Natural killer cell (primary cell): Measurements from ENCODE around the gene PIK3CB. TPM values are rescaled to one million over a fixed set of nuclear protein-coding genes. Genes with fewer than 3 reads are reported as not detected.
"Not testable (repeated sequence)": the region's sequence is repeated elsewhere in the genome, so short reads cannot be mapped to it uniquely, and the experiment has no call there.

Source experiments
- ATAC-seq, 3 donors: fragments of 150-1000 bp in 2 of 3; fragments of 200-7000 bp in 1 of 3; cut with Tn5 transposase; 1 replicate in 1 of 3; 2 replicates in 2 of 3; pipeline ENCODE4 v1.10.0; 2021; ENCODE audit warnings: mild to moderate bottlenecking in 2 of 3, moderate library complexity in 2 of 3
- DNase-seq, 2 donors: peaks; one replicate each; pipeline versions ENCODE4 v3.0.0 to v3.0.0-alpha.2; 2013 to 2021; ENCODE audit warnings: mixed read lengths in 1 of 2
- H3K27ac ChIP-seq: one replicate; pipeline ENCODE4 v1.5.1; 2013; ENCODE audit warnings: mild to moderate bottlenecking, low read length
- H3K27me3 ChIP-seq: one replicate; pipeline ENCODE4 v1.6.1; 2013; ENCODE audit warnings: low read length; ENCODE audit not compliant: control insufficient read depth, insufficient read depth
- H3K36me3 ChIP-seq: one replicate; pipeline ENCODE4 v1.6.1; 2013; ENCODE audit warnings: low read length; ENCODE audit not compliant: control insufficient read depth, insufficient read depth
- H3K4me1 ChIP-seq: one replicate; pipeline ENCODE4 v1.6.1; 2013; ENCODE audit warnings: low read length; ENCODE audit not compliant: control insufficient read depth, insufficient read depth
- H3K4me3 ChIP-seq: one replicate; pipeline ENCODE4 v1.5.1; 2013; ENCODE audit warnings: low read length
- H3K9me3 ChIP-seq: one replicate; pipeline ENCODE4 v1.6.1; 2013; ENCODE audit warnings: low read length; ENCODE audit not compliant: control insufficient read depth, insufficient read depth
- H3K27ac Mint-ChIP-seq, 2 donors: one replicate each; pipeline ENCODE4 v1.8.0; 2022; ENCODE audit warnings: mild to moderate bottlenecking in 2 of 2, mixed read lengths in 2 of 2, moderate library complexity in 1 of 2
- H3K27me3 Mint-ChIP-seq, 2 donors: one replicate each; pipeline ENCODE4 v1.8.0; 2022; ENCODE audit warnings: low read depth in 2 of 2, mixed read lengths in 2 of 2
- H3K36me3 Mint-ChIP-seq: one replicate; pipeline ENCODE4 v1.8.0; 2022; ENCODE audit warnings: mixed read lengths
- H3K4me1 Mint-ChIP-seq, 2 donors: one replicate each; pipeline ENCODE4 v1.8.0; 2022; ENCODE audit warnings: mixed read lengths in 2 of 2
- H3K4me3 Mint-ChIP-seq: one replicate; pipeline ENCODE4 v1.8.0; 2022; ENCODE audit warnings: mild to moderate bottlenecking, moderate library complexity, mixed read lengths
- H3K9me3 Mint-ChIP-seq, 2 donors: one replicate each; pipeline ENCODE4 v1.8.0; 2022; ENCODE audit warnings: mixed read lengths in 2 of 2
- WGBS: methylation state at CpG from one replicate; pipeline ENCODE4 v1.1.7; 2013; ENCODE audit warnings: missing lambda C conversion rate; ENCODE audit not compliant: insufficient coverage; 5-methylcytosine and 5-hydroxymethylcytosine counted together
- intact Hi-C: fragments of 100-400 bp; cut with micrococcal nuclease; formaldehyde crosslinking; loops from one replicate; pipeline ENCODE4 v1.14.2; 2022
- total RNA-seq, 4 donors: library from RNA; stranded (reverse); fragments of 120-200 nt in 1 of 4; gene quantifications; one replicate each; pipeline versions ENCODE4 v1.2.3 to v1.2.4, GENCODE V29; 2013 to 2022
- TF ChIP-seq, protein P1 (sequence below): fragments of 200-600 bp; IDR thresholded peaks from one replicate; pipeline ENCODE4 v1.8.0; 2022; ENCODE audit warnings: antibody characterized with exemption

The PIK3CB gene
- total RNA-seq, 3 donors from 2014 or later (not counting 1 experiment from before 2014, with no cell fraction given): 13.2 to 20.2 (median 18.0) TPM

DNA sequence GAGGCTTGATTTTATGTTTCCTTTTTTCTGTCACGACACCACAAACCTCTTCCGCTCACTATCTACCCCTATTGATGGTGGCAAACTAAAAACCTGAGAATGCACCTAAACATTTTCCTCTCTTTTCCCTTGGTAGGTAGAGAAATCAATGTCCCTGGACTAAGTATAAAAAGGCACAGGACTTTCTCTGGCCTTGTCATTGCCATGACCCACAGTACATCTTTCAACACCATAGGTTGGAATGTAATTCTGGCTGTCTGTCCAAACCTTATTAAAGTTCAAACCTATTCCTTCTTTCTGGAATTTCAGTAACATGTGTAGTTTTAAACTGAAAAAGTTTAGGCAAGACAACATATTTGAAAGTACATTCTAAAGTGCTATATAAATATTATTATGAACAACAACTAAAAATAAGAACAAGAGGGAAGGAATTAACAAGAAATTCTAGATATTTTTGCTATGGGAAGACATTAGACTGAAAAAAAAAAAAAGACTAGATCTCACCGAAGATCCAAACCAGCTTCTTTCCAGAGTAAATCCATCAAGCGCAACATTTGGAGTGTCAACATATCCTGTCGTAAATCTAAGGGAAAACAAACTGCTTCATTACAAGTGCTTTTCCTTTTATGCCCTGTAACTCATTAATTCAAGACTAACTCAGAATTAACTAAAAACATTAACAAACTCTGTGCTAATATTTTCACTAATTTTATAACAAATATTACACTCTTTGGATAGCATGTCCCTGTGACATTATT is 153.1 kb downstream of the PIK3CB start:
- H3K4me1 Mint-ChIP-seq: peaks cover 2% of the 10 kb centered on the region in 2 donors
- TF ChIP-seq, protein P1, sequence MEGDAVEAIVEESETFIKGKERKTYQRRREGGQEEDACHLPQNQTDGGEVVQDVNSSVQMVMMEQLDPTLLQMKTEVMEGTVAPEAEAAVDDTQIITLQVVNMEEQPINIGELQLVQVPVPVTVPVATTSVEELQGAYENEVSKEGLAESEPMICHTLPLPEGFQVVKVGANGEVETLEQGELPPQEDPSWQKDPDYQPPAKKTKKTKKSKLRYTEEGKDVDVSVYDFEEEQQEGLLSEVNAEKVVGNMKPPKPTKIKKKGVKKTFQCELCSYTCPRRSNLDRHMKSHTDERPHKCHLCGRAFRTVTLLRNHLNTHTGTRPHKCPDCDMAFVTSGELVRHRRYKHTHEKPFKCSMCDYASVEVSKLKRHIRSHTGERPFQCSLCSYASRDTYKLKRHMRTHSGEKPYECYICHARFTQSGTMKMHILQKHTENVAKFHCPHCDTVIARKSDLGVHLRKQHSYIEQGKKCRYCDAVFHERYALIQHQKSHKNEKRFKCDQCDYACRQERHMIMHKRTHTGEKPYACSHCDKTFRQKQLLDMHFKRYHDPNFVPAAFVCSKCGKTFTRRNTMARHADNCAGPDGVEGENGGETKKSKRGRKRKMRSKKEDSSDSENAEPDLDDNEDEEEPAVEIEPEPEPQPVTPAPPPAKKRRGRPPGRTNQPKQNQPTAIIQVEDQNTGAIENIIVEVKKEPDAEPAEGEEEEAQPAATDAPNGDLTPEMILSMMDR: no peak
- ATAC-seq (no peak), DNase-seq (no peak)
- H3K27me3 ChIP-seq: no peaks in the 10 kb centered on the region
- no peaks in the 10 kb centered on the region for H3K9me3 Mint-ChIP-seq
- no peak overlapping the region for H3K4me3 ChIP-seq
- no peak overlapping the region for H3K4me3 Mint-ChIP-seq
- H3K27ac ChIP-seq: no peak overlapping the region
- WGBS: 74% methylated on average over 4 of the region's 5 CpGs
- peaks cover 5% of the 10 kb centered on the region for H3K36me3 ChIP-seq
- H3K27me3 Mint-ChIP-seq: no peaks in the 10 kb centered on the region
- H3K9me3 ChIP-seq: no peaks in the 10 kb centered on the region
- intact Hi-C loops: no loop called here
- no peaks in the 10 kb centered on the region for H3K36me3 Mint-ChIP-seq
- H3K27ac Mint-ChIP-seq: no peak overlapping the region
- H3K4me1 ChIP-seq: peaks cover 3% of the 10 kb centered on the region

DNA sequence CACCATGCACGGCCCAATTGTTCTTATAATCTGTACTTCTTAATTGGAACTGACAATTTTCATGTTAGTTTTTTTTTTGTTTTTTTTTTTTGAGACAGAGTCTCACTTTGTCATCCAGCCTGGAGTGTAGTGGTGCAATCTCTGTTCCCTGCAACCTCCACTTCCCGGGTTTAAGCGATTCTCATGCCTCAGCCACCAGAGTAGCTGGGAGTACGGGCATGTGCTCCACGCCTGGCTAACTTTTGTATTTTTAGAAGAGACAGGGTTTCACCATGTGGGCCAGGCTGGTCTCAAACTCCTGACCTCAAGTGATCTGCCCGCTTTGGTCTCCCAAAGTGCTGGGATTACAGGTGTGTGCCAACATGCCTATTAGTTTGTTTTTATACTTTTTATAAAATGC is 153.8 kb downstream of the PIK3CB start:
- H3K27me3 ChIP-seq, H3K27me3 Mint-ChIP-seq, H3K36me3 ChIP-seq, H3K9me3 ChIP-seq, H3K4me1 ChIP-seq, H3K4me1 Mint-ChIP-seq, H3K27ac ChIP-seq, H3K27ac Mint-ChIP-seq, H3K36me3 Mint-ChIP-seq, H3K4me3 Mint-ChIP-seq, DNase-seq, ATAC-seq, intact Hi-C loops, H3K4me3 ChIP-seq, H3K9me3 Mint-ChIP-seq: not testable (repeated sequence)
- WGBS: 90% methylated on average over 5 of the region's 6 CpGs

DNA sequence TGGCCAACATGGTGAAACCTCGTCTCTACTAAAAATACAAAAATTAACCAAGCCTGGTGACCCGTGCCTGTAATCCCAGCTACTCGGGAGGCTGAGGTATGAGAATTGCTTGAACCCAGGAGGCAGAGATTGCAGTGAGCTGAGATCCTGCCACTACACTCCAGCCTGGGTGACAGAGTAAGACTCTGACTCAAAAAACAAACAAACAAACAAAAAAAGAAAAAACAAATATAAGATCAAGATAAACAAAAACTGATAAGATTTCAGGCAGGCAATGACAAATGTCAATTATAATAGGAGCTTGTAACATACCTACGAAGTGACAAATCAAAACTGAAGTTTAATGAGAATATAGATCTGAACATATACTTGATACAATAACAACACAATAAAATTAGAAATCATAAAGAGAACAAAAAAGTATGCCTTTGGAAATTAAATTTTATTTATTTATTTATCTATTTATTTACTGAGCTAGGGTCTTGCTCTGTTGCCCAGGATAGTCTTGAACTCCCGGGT is 155.8 kb downstream of the PIK3CB start:
- WGBS: 90% methylated on average over 4 of the region's 5 CpGs
- H3K36me3 Mint-ChIP-seq: peaks cover 18% of the 10 kb centered on the region
- ATAC-seq: no peak

DNA sequence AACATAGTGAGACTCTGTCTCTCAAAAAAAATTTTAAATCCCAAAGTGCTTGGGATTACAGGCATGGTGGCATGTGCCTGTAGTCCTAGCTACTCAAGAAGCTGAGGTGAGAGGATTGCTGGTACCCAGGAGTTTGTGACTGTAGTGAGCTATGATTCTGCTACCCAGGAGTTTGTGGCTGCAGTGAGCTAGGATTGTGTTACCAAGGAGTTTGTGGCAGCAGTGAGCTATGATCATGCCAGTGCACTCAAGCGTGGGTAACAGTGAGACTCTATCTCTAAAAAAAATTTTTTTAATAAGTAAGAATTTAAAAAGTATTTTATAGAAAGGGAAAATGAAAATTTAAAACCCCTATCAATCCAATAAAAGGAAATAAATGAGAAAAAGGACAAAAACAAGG is 156.6 kb downstream of the PIK3CB start:
- H3K36me3 ChIP-seq: peaks cover 5% of the 10 kb centered on the region
- TF ChIP-seq, protein P1: no peak
- DNase-seq: no peak
- H3K4me3 ChIP-seq: no peak overlapping the region
- Mint-ChIP-seq H3K4me1 (no peaks in the 10 kb centered on the region), H3K9me3 (peaks cover 2 to 8% of the 10 kb centered on the region in 2 donors), H3K36me3 (peaks cover 18% of the 10 kb centered on the region), H3K27ac (no peak overlapping the region), H3K27me3 (no peaks in the 10 kb centered on the region), H3K4me3 (no peak overlapping the region)
- WGBS: no CpG with 5 or more reads among the region's 1 CpG
- no peaks in the 10 kb centered on the region for H3K4me1 ChIP-seq
- H3K27ac ChIP-seq: no peak overlapping the region
- intact Hi-C loops: no loop called here
- ATAC-seq: no peak
- H3K27me3 ChIP-seq: no peaks in the 10 kb centered on the region
- peaks cover 3% of the 10 kb centered on the region for H3K9me3 ChIP-seq

More for the DNA sequence above, 155.8 kb downstream of the PIK3CB start:
- Mint-ChIP-seq H3K4me1 (no peaks in the 10 kb centered on the region), H3K4me3 (no peak overlapping the region), H3K27ac (no peak overlapping the region), H3K9me3 (peaks cover 2 to 8% of the 10 kb centered on the region in 2 donors), H3K27me3 (no peaks in the 10 kb centered on the region)
- H3K27me3 ChIP-seq: no peaks in the 10 kb centered on the region
- H3K4me1 ChIP-seq: no peaks in the 10 kb centered on the region
- no peak overlapping the region for H3K4me3 ChIP-seq
- TF ChIP-seq, protein P1: no peak
- no peak overlapping the region for H3K27ac ChIP-seq
- peaks cover 5% of the 10 kb centered on the region for H3K36me3 ChIP-seq
- no peak for DNase-seq
- intact Hi-C loops: no loop called here
- H3K9me3 ChIP-seq: peaks cover 3% of the 10 kb centered on the region
